ENCODE data around the gene ROBO1. TPM values are rescaled to one million over a fixed set of nuclear protein-coding genes. Genes with fewer than 3 reads are reported as not detected.
"Not testable (repeated sequence)": the region's sequence is repeated elsewhere in the genome, so short reads cannot be mapped to it uniquely, and the experiment has no call there.

The ROBO1 gene
- total and polyA plus RNA-seq, 4 donors = 1.0 to 30.3 (median 3.9) TPM

DNA sequence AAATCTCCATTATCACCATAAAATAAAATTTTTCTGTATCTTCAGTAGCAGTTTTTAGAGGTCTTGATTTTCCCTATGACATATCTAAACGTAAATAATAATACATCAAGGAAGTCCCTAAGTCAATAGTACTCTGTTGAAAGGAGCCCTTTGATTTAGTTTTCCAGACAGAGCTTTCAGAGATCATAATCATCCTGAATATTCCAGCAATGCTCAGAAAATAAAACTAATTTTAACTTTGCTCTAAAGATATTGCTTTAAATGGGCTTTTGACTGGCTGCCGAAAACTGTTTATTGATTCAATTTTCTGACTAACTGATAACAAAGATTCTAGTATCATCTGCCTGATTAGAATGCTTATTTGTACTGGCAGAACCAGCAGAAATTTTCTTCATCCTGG is 40.7 kb upstream of the ROBO1 start (continued):
- TF ChIP-seq GABPA (IDR thresholded peaks at IDR 0.05 in 1 of 2, conservative IDR thresholded peaks at IDR 0.05 in 1 of 2) = no peak
- TF ChIP-seq, protein P1, sequence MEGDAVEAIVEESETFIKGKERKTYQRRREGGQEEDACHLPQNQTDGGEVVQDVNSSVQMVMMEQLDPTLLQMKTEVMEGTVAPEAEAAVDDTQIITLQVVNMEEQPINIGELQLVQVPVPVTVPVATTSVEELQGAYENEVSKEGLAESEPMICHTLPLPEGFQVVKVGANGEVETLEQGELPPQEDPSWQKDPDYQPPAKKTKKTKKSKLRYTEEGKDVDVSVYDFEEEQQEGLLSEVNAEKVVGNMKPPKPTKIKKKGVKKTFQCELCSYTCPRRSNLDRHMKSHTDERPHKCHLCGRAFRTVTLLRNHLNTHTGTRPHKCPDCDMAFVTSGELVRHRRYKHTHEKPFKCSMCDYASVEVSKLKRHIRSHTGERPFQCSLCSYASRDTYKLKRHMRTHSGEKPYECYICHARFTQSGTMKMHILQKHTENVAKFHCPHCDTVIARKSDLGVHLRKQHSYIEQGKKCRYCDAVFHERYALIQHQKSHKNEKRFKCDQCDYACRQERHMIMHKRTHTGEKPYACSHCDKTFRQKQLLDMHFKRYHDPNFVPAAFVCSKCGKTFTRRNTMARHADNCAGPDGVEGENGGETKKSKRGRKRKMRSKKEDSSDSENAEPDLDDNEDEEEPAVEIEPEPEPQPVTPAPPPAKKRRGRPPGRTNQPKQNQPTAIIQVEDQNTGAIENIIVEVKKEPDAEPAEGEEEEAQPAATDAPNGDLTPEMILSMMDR (IDR thresholded peaks at IDR 0.05; ENCODE audit: low read depth, low read length, missing input control) = no peak
- no peak for TF ChIP-seq HNF4G (IDR thresholded peaks at IDR 0.05)
- no peak for TF ChIP-seq SP1 (IDR thresholded peaks at IDR 0.05)
- no peak for TF ChIP-seq EGR1 (IDR thresholded peaks at IDR 0.05; ENCODE audit: low read depth in 2 of 2)

DNA sequence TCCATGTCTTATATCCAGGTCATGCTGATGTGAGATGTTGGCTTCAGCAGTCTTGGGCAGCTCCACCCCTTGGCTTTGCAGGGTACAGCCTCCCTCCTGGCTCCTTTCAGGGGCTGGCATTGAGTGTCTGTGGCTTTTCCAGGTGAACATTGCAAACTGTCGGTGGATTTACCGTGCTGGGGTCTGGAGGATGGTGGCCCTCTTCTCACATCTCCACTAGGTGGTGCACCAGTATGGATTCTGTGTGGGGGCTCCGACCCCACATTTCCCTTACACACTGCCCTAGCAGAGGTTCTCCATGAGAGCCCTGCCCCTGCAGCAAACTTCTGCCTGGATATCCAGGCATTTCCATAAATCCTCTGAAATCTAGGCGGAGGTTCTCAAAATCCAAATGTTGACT is 22.4 kb upstream of the ROBO1 start:
- DNase-seq (ENCODE audit: low spot score); H3K4me1 ChIP-seq (ENCODE audit: control insufficient read depth in 4 of 4, insufficient read depth in 4 of 4, low read length in 3 of 4); H3K9ac ChIP-seq (ENCODE audit: low read depth in 1 of 2, low read length in 2 of 2); H3K36me3 ChIP-seq (ENCODE audit: control insufficient read depth in 4 of 4, insufficient read depth in 3 of 4, low read depth in 1 of 4, low read length in 3 of 4); H3K27ac ChIP-seq (ENCODE audit: low read depth in 1 of 2, low read length in 2 of 2); H3K27me3 ChIP-seq (ENCODE audit: control insufficient read depth in 4 of 4, insufficient read depth in 4 of 4, low read length in 3 of 4); H3K9me3 ChIP-seq (ENCODE audit: control insufficient read depth in 4 of 4, low read length in 3 of 4); H3K4me3 ChIP-seq (ENCODE audit: low read depth in 1 of 3, low read length in 3 of 3): not testable (repeated sequence)
- 83% methylated on average over 4 of the region's 4 CpGs for WGBS

DNA sequence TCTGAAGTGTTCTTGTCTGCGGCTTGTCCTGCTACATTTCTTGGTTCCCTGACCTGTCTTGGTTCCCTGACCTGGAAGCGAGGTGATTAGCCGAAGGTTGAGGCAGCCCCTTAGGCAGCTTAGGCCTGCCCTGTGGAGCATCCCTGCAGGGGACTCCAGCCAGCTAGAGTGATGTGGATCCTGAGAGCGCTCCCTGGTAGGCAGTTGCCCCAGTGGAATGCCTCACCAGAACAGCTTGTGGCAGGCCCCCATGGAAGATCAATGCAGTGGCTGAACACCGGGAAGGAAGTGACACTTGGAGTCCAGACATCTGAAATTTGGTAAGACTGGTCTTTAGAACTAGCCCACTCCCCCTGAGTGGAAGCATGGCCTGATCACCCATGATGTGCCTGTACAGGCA is 5.5 kb upstream of the ROBO1 start:
- peaks cover 0 to 4% (median 0%) of the 10 kb centered on the region in 4 donors for H3K27me3 ChIP-seq (ENCODE audit: control insufficient read depth in 4 of 4, insufficient read depth in 4 of 4, low read length in 3 of 4)
- TF ChIP-seq, protein P2, sequence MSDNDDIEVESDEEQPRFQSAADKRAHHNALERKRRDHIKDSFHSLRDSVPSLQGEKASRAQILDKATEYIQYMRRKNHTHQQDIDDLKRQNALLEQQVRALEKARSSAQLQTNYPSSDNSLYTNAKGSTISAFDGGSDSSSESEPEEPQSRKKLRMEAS (IDR thresholded peaks at IDR 0.05) = no peak
- TF ChIP-seq FOXA1 (IDR thresholded peaks at IDR 0.05) = no peak
- TF ChIP-seq FOXA2 (IDR thresholded peaks at IDR 0.05) = no peak
- no peak for TF ChIP-seq JUND (IDR thresholded peaks at IDR 0.05)
- TF ChIP-seq EGR1 (IDR thresholded peaks at IDR 0.05; ENCODE audit: low read depth in 2 of 2) = no peak
- no peak for TF ChIP-seq SP1 (IDR thresholded peaks at IDR 0.05)
- TF ChIP-seq, protein P1 (IDR thresholded peaks at IDR 0.05; ENCODE audit: low read depth, low read length, missing input control) = no peak
- TF ChIP-seq NR2F2 (IDR thresholded peaks at IDR 0.05) = no peak
- no peak for TF ChIP-seq HNF4A (conservative IDR thresholded peaks at IDR 0.05)
- TF ChIP-seq YY1 (IDR thresholded peaks at IDR 0.05) = no peak
- TF ChIP-seq TAF1 (conservative IDR thresholded peaks at IDR 0.05) = no peak
- no peak for TF ChIP-seq GABPA (IDR thresholded peaks at IDR 0.05 in 1 of 2, conservative IDR thresholded peaks at IDR 0.05 in 1 of 2)
- no peak overlapping the region for H3K4me3 ChIP-seq (ENCODE audit: low read depth in 1 of 3, low read length in 3 of 3)
- no peaks in the 10 kb centered on the region for H3K4me1 ChIP-seq (ENCODE audit: control insufficient read depth in 4 of 4, insufficient read depth in 4 of 4, low read length in 3 of 4)
- DNase-seq (ENCODE audit: low spot score) = no peak
- H3K9me3 ChIP-seq (ENCODE audit: control insufficient read depth in 4 of 4, low read length in 3 of 4) = no peaks in the 10 kb centered on the region
- 77% methylated on average over 5 of the region's 5 CpGs for WGBS
- H3K36me3 ChIP-seq (ENCODE audit: control insufficient read depth in 4 of 4, insufficient read depth in 3 of 4, low read depth in 1 of 4, low read length in 3 of 4) = no peaks in the 10 kb centered on the region
- H3K9ac ChIP-seq (ENCODE audit: low read depth in 1 of 2, low read length in 2 of 2) = no peak overlapping the region
- H3K27ac ChIP-seq (ENCODE audit: low read depth in 1 of 2, low read length in 2 of 2) = no peak overlapping the region

DNA sequence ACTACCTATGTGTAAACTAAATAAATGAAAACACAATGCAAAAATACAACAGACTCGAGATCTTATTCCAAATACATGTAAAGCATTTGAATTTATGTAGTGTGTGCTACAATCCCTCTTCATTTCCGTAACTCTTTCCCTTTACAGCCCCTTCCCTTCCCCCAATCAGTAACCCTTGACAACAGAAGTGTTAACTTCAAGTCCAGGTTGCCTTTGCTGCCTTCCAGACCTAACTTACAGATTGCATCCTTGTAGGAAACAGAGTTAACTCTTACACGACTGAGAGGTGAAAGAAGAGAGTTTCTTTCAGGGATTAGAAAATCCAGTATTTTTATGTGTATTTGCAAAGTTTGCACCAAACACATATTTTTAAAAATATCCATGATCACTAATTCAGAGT is 1.4 kb upstream of the ROBO1 start:
- no peaks in the 10 kb centered on the region for H3K9me3 ChIP-seq (ENCODE audit: control insufficient read depth in 4 of 4, low read length in 3 of 4)
- WGBS = 18% methylated on average over 3 of the region's 3 CpGs
- no peak for TF ChIP-seq FOXA1 (IDR thresholded peaks at IDR 0.05)
- TF ChIP-seq, protein P3, sequence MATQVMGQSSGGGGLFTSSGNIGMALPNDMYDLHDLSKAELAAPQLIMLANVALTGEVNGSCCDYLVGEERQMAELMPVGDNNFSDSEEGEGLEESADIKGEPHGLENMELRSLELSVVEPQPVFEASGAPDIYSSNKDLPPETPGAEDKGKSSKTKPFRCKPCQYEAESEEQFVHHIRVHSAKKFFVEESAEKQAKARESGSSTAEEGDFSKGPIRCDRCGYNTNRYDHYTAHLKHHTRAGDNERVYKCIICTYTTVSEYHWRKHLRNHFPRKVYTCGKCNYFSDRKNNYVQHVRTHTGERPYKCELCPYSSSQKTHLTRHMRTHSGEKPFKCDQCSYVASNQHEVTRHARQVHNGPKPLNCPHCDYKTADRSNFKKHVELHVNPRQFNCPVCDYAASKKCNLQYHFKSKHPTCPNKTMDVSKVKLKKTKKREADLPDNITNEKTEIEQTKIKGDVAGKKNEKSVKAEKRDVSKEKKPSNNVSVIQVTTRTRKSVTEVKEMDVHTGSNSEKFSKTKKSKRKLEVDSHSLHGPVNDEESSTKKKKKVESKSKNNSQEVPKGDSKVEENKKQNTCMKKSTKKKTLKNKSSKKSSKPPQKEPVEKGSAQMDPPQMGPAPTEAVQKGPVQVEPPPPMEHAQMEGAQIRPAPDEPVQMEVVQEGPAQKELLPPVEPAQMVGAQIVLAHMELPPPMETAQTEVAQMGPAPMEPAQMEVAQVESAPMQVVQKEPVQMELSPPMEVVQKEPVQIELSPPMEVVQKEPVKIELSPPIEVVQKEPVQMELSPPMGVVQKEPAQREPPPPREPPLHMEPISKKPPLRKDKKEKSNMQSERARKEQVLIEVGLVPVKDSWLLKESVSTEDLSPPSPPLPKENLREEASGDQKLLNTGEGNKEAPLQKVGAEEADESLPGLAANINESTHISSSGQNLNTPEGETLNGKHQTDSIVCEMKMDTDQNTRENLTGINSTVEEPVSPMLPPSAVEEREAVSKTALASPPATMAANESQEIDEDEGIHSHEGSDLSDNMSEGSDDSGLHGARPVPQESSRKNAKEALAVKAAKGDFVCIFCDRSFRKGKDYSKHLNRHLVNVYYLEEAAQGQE (IDR thresholded peaks at IDR 0.05) = no peak
- TF ChIP-seq FOXA2 (IDR thresholded peaks at IDR 0.05) = no peak
- TF ChIP-seq, protein P2 (IDR thresholded peaks at IDR 0.05) = no peak
- TF ChIP-seq HNF4A (conservative IDR thresholded peaks at IDR 0.05) = no peak
- no peak for TF ChIP-seq NR2F2 (IDR thresholded peaks at IDR 0.05)
- TF ChIP-seq, protein P4, sequence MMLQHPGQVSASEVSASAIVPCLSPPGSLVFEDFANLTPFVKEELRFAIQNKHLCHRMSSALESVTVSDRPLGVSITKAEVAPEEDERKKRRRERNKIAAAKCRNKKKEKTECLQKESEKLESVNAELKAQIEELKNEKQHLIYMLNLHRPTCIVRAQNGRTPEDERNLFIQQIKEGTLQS (IDR thresholded peaks at IDR 0.05) = no peak
- no peak for TF ChIP-seq SP1 (IDR thresholded peaks at IDR 0.05)
- no peak for TF ChIP-seq GABPA (IDR thresholded peaks at IDR 0.05 in 1 of 2, conservative IDR thresholded peaks at IDR 0.05 in 1 of 2)
- TF ChIP-seq TAF1 (conservative IDR thresholded peaks at IDR 0.05) = no peak

More for the DNA sequence above, 1.4 kb upstream of the ROBO1 start:
- Histone ChIP-seq H3K4me3 (ENCODE audit: low read depth in 1 of 3, low read length in 3 of 3) (no peak overlapping the region), H3K36me3 (ENCODE audit: control insufficient read depth in 4 of 4, insufficient read depth in 3 of 4, low read depth in 1 of 4, low read length in 3 of 4) (no peaks in the 10 kb centered on the region), H3K27me3 (ENCODE audit: control insufficient read depth in 4 of 4, insufficient read depth in 4 of 4, low read length in 3 of 4) (peaks cover 0 to 6% (median 4%) of the 10 kb centered on the region in 4 donors), H3K9ac (ENCODE audit: low read depth in 1 of 2, low read length in 2 of 2) (no peak overlapping the region), H3K4me1 (ENCODE audit: control insufficient read depth in 4 of 4, insufficient read depth in 4 of 4, low read length in 3 of 4) (peaks cover 0 to 3% (median 1%) of the 10 kb centered on the region in 4 donors), H3K27ac (ENCODE audit: low read depth in 1 of 2, low read length in 2 of 2) (no peak overlapping the region)
- no peak for DNase-seq (ENCODE audit: low spot score)
